Nephron (organoid): ENCODE data around the gene CDCA4.

Experiments
- H3K27ac Mint-ChIP-seq, 3 experiments: 2 replicates each; pipeline ENCODE4 v1.8.0; 2020; ENCODE audit warnings: mixed read lengths in 3 of 3, mild to moderate bottlenecking in 2 of 3, moderate library complexity in 1 of 3
- H3K27me3 Mint-ChIP-seq: 2 replicates; pipeline ENCODE4 v1.8.0; 2021; ENCODE audit warnings: low read depth, mild to moderate bottlenecking, moderate library complexity, mixed read lengths
- H3K36me3 Mint-ChIP-seq: 2 replicates; pipeline ENCODE4 v1.8.0; 2020; ENCODE audit warnings: low read depth, mixed read lengths
- H3K4me1 Mint-ChIP-seq: 2 replicates; pipeline ENCODE4 v1.8.0; 2020; ENCODE audit warnings: mixed read lengths
- H3K4me3 Mint-ChIP-seq, 3 experiments: 2 replicates each; pipeline ENCODE4 v1.8.0; 2020; ENCODE audit warnings: mild to moderate bottlenecking in 3 of 3, mixed read lengths in 3 of 3, moderate library complexity in 2 of 3
- H3K9me3 Mint-ChIP-seq: 2 replicates; pipeline ENCODE4 v1.8.0; 2020; ENCODE audit warnings: mixed read lengths
- CTCF ChIP-seq, 3 experiments: fragments of 200-600 bp; sonication (generic); IDR thresholded peaks; one replicate each; pipeline ENCODE4 v1.5.0; 2021; ENCODE audit warnings: antibody characterized with exemption in 3 of 3; ENCODE audit not compliant: unreplicated experiment in 3 of 3

CDCA4 gene

GRCh38 chr14:105049753-105050550 is 29.1 kb upstream of the CDCA4 start:
- no peaks in the 10 kb centered on the region for H3K4me1 Mint-ChIP-seq
- no peaks in the 10 kb centered on the region for H3K36me3 Mint-ChIP-seq
- no peak overlapping the region for H3K27ac Mint-ChIP-seq
- no peaks in the 10 kb centered on the region for H3K9me3 Mint-ChIP-seq
- H3K4me3 Mint-ChIP-seq = no peak overlapping the region
- peaks cover 16% of the 10 kb centered on the region for H3K27me3 Mint-ChIP-seq
- no peak for TF ChIP-seq CTCF (IDR thresholded peaks at IDR 0.05; ENCODE audit: unreplicated experiment in 3 of 3)

- Mint-ChIP-seq H3K27me3 (peaks cover 27% of the 10 kb centered on the region), H3K36me3 (no peaks in the 10 kb centered on the region), H3K4me1 (no peaks in the 10 kb centered on the region), H3K27ac (no peak overlapping the region), H3K4me3 (no peak overlapping the region), H3K9me3 (no peaks in the 10 kb centered on the region)
- TF ChIP-seq CTCF (IDR thresholded peaks at IDR 0.05; ENCODE audit: unreplicated experiment in 3 of 3) = no peak
Measured at GRCh38 chr14:105047283-105048016, 26.6 kb upstream of the CDCA4 start.

- no peak for TF ChIP-seq CTCF (IDR thresholded peaks at IDR 0.05; ENCODE audit: unreplicated experiment in 3 of 3)
- Mint-ChIP-seq H3K36me3 (no peaks in the 10 kb centered on the region), H3K9me3 (no peaks in the 10 kb centered on the region), H3K27ac (no peak overlapping the region), H3K27me3 (peaks cover 28% of the 10 kb centered on the region), H3K4me3 (no peak overlapping the region), H3K4me1 (no peaks in the 10 kb centered on the region)
Measured at GRCh38 chr14:105046891-105047282, 26.0 kb upstream of the CDCA4 start.

- peaks cover 28% of the 10 kb centered on the region for H3K27me3 Mint-ChIP-seq
- no peaks in the 10 kb centered on the region for H3K36me3 Mint-ChIP-seq
Measured at GRCh38 chr14:105045710-105046326, 24.9 kb upstream of the CDCA4 start.

GRCh38 chr14:105043641-105044040 is 22.8 kb upstream of the CDCA4 start:
- TF ChIP-seq CTCF (IDR thresholded peaks at IDR 0.05; ENCODE audit: unreplicated experiment in 3 of 3) = no peak
- no peaks in the 10 kb centered on the region for H3K36me3 Mint-ChIP-seq
- H3K27ac Mint-ChIP-seq = no peak overlapping the region
- H3K4me1 Mint-ChIP-seq = peaks cover 4% of the 10 kb centered on the region
- H3K9me3 Mint-ChIP-seq = no peaks in the 10 kb centered on the region
- no peak overlapping the region for H3K4me3 Mint-ChIP-seq
- H3K27me3 Mint-ChIP-seq = peaks cover 31% of the 10 kb centered on the region

More at GRCh38 chr14:105045710-105046326, 24.9 kb upstream of the CDCA4 start:
- Mint-ChIP-seq H3K27ac (peak overlapping the region in 1 of 3 experiments; percentile 40), H3K4me1 (no peaks in the 10 kb centered on the region), H3K4me3 (no peak overlapping the region), H3K9me3 (no peaks in the 10 kb centered on the region)
- peak; percentile 100 for TF ChIP-seq CTCF (IDR thresholded peaks at IDR 0.05; ENCODE audit: unreplicated experiment in 3 of 3)
